HepG2 (cell line): ENCODE measurements around the gene PTGDR2. TPM values are rescaled to one million over a fixed set of nuclear protein-coding genes. Genes with fewer than 3 reads are reported as not detected.

ENCODE experiments used
- CREB1 ChIP-seq, 2 experiments: fragments of 450-650 bp in 1 of 2; IDR thresholded peaks; 2 replicates each; pipeline ENCODE4 v1.6.1; 2016 to 2017; ENCODE audit warnings: control low read depth in 1 of 2, mild to moderate bottlenecking in 1 of 2, missing compliant biosample characterization in 1 of 2, missing genetic modification characterization in 1 of 2
- ELF1 ChIP-seq: sonication (generic); formaldehyde crosslinking; IDR thresholded peaks from 2 replicates; pipeline ENCODE4 v1.4.0; 2020; ENCODE audit warnings: missing genetic modification reagents
- ETV5 ChIP-seq: IDR thresholded peaks from 2 replicates; pipeline ENCODE4 v1.6.1; 2018; ENCODE audit warnings: missing biosample characterization, missing genetic modification reagents, inconsistent platforms, borderline replicate concordance
- FOXJ3 ChIP-seq: sonication (generic); formaldehyde crosslinking; IDR thresholded peaks from 2 replicates; pipeline ENCODE4 v1.4.0; 2020; ENCODE audit warnings: missing genetic modification reagents, mild to moderate bottlenecking, borderline replicate concordance
- GZF1 ChIP-seq: sonication (generic); formaldehyde crosslinking; IDR thresholded peaks from 2 replicates; pipeline ENCODE4 v1.5.1; 2020; ENCODE audit warnings: mild to moderate bottlenecking, missing genetic modification reagents
- KLF11 ChIP-seq: IDR thresholded peaks from 2 replicates; pipeline ENCODE4 v1.6.1; 2016; ENCODE audit warnings: missing compliant biosample characterization
- NFKB2 ChIP-seq: sonication (generic); formaldehyde crosslinking; IDR thresholded peaks from 2 replicates; pipeline ENCODE4 v1.4.0; 2020; ENCODE audit warnings: missing genetic modification reagents, borderline replicate concordance
- SP4 ChIP-seq: sonication (generic); formaldehyde crosslinking; IDR thresholded peaks from 2 replicates; pipeline ENCODE4 v1.8.1; 2023; ENCODE audit warnings: mild to moderate bottlenecking, missing genetic modification reagents
- ZNF431 ChIP-seq: sonication (generic); formaldehyde crosslinking; IDR thresholded peaks from 2 replicates; pipeline ENCODE4 v1.9.0; 2022; ENCODE audit warnings: missing genetic modification reagents, low read depth, mild to moderate bottlenecking, borderline replicate concordance
- ZNF546 ChIP-seq: sonication (generic); formaldehyde crosslinking; conservative IDR thresholded peaks from 2 replicates; pipeline ENCODE4 v1.8.1; 2023; ENCODE audit warnings: mild to moderate bottlenecking, missing genetic modification reagents
- ZNF761 ChIP-seq: sonication (generic); formaldehyde crosslinking; conservative IDR thresholded peaks from 2 replicates; pipeline ENCODE4 v1.4.0; 2020; ENCODE audit warnings: mild to moderate bottlenecking, missing genetic modification reagents
- polyA plus RNA-seq, 8 experiments: library from polyadenylated mRNA; depleted of rRNA in 3 of 8; stranded (reverse) in 7 of 8; unstranded in 1 of 8; fragments of >200 nt; fragmentation: Illumina TruSeq in 4 of 8; extraction: Trizol in 4 of 8; gene quantifications; 2 replicates each; pipeline versions ENCODE4 v1.2.1 to v1.2.3, GENCODE V29; 2011 to 2016; ENCODE audit warnings: low read depth in 4 of 8, missing spikeins in 1 of 8, mixed read lengths in 1 of 8; ENCODE audit not compliant: insufficient read depth in 1 of 8
- total RNA-seq, 5 experiments: library from RNA; depleted of rRNA; stranded (reverse); fragments of >200 nt; fragmentation: Illumina TruSeq; extraction: Trizol; gene quantifications; 2 replicates each; pipeline ENCODE4 v1.2.3, GENCODE V29; 2016; ENCODE audit warnings: low read depth in 1 of 5
- TF ChIP-seq, protein P1 (sequence below): sonication (generic); formaldehyde crosslinking; IDR thresholded peaks from 2 replicates; pipeline ENCODE4 v1.8.1; 2023; ENCODE audit warnings: missing genetic modification reagents, inconsistent platforms, borderline replicate concordance
- TF ChIP-seq, protein P2 (sequence below), 2 experiments: sonication (generic) in 1 of 2; formaldehyde crosslinking in 1 of 2; IDR thresholded peaks; 2 replicates each; pipeline versions ENCODE4 v1.6.1 to v1.9.0; 2014 to 2022; ENCODE audit warnings: antibody characterized with exemption in 1 of 2, borderline replicate concordance in 1 of 2, inconsistent platforms in 1 of 2, low read depth in 1 of 2, missing genetic modification reagents in 1 of 2
- TF ChIP-seq, protein P3 (sequence below): fragments of 450-650 bp; IDR thresholded peaks from 2 replicates; pipeline ENCODE4 v1.6.1; 2016
- TF ChIP-seq, protein P4 (sequence below): sonication (generic); formaldehyde crosslinking; IDR thresholded peaks from 2 replicates; pipeline ENCODE4 v1.5.0; 2020; ENCODE audit warnings: mild to moderate bottlenecking, missing genetic modification reagents, borderline replicate concordance
- TF ChIP-seq, protein P5 (sequence below): sonication (generic); formaldehyde crosslinking; IDR thresholded peaks from 2 replicates; pipeline ENCODE4 v1.8.1; 2023; ENCODE audit warnings: missing genetic modification reagents, mild to moderate bottlenecking, borderline replicate concordance

PTGDR2 gene
- total and polyA plus RNA-seq, 2 of the 13 experiments (the other 11 are each of a cell fraction or from before 2014, with no cell fraction given), result 1.9 to 2.5 TPM

DNA sequence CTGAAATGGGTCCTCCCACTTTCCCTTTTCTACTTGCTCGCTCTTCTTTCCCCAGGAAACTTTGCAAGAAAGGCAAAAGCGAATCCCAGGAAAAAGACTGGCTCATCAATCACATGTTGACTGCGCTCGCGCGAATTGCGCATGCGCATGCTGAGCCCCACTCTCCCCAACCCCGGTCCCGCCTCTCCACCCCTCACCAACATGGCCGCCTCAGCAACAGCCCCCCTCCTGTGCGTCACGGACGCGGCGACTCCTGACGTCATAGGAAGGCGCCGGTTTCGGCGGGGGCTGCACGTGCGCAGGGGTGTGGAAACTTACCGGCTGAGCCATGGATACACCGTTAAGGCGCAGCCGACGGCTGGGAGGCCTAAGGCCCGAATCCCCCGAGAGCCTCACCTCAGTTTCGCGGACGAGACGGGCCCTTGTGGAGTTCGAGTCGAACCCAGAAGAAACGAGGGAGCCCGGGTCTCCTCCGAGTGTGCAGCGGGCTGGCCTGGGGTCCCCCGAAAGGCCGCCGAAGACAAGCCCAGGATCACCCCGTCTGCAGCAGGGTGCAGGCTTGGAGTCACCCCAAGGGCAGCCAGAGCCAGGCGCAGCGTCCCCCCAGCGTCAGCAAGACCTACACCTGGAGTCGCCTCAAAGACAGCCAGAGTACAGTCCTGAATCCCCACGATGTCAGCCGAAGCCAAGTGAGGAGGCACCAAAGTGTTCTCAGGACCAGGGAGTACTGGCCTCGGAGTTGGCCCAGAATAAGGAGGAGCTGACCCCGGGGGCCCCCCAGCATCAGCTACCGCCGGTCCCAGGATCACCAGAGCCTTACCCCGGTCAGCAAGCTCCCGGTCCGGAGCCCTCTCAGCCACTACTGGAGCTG lies 13.7 kb downstream of the PTGDR2 start, which contains the start of gene CCDC86 (continued):
- TF ChIP-seq, protein P1, sequence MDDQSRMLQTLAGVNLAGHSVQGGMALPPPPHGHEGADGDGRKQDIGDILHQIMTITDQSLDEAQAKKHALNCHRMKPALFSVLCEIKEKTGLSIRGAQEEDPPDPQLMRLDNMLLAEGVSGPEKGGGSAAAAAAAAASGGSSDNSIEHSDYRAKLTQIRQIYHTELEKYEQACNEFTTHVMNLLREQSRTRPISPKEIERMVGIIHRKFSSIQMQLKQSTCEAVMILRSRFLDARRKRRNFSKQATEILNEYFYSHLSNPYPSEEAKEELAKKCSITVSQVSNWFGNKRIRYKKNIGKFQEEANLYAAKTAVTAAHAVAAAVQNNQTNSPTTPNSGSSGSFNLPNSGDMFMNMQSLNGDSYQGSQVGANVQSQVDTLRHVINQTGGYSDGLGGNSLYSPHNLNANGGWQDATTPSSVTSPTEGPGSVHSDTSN (CRISPR knock-in tag), result no peak
- TF ChIP-seq FOXJ3, result peak; percentile 52; the same call in 1 of the 2 replicates
- TF ChIP-seq NFKB2, result peak; percentile 72; the same call in 1 of the 2 replicates
- peak; percentile 71; the same call in 1 of the 2 replicates for TF ChIP-seq ETV5
- TF ChIP-seq, protein P2, sequence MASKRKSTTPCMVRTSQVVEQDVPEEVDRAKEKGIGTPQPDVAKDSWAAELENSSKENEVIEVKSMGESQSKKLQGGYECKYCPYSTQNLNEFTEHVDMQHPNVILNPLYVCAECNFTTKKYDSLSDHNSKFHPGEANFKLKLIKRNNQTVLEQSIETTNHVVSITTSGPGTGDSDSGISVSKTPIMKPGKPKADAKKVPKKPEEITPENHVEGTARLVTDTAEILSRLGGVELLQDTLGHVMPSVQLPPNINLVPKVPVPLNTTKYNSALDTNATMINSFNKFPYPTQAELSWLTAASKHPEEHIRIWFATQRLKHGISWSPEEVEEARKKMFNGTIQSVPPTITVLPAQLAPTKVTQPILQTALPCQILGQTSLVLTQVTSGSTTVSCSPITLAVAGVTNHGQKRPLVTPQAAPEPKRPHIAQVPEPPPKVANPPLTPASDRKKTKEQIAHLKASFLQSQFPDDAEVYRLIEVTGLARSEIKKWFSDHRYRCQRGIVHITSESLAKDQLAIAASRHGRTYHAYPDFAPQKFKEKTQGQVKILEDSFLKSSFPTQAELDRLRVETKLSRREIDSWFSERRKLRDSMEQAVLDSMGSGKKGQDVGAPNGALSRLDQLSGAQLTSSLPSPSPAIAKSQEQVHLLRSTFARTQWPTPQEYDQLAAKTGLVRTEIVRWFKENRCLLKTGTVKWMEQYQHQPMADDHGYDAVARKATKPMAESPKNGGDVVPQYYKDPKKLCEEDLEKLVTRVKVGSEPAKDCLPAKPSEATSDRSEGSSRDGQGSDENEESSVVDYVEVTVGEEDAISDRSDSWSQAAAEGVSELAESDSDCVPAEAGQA (IDR thresholded peaks at IDR 0.05; ENCODE audit: low read depth), result peak; percentile 100
- TF ChIP-seq, protein P2 (CRISPR knock-in tag; IDR thresholded peaks at IDR 0.05; ENCODE audit: borderline replicate concordance), result peak; percentile 75; the same call in 1 of the 2 replicates
- TF ChIP-seq, protein P3, sequence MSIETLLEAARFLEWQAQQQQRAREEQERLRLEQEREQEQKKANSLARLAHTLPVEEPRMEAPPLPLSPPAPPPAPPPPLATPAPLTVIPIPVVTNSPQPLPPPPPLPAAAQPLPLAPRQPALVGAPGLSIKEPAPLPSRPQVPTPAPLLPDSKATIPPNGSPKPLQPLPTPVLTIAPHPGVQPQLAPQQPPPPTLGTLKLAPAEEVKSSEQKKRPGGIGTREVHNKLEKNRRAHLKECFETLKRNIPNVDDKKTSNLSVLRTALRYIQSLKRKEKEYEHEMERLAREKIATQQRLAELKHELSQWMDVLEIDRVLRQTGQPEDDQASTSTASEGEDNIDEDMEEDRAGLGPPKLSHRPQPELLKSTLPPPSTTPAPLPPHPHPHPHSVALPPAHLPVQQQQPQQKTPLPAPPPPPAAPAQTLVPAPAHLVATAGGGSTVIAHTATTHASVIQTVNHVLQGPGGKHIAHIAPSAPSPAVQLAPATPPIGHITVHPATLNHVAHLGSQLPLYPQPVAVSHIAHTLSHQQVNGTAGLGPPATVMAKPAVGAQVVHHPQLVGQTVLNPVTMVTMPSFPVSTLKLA, result peak; percentile 93
- TF ChIP-seq, protein P4, sequence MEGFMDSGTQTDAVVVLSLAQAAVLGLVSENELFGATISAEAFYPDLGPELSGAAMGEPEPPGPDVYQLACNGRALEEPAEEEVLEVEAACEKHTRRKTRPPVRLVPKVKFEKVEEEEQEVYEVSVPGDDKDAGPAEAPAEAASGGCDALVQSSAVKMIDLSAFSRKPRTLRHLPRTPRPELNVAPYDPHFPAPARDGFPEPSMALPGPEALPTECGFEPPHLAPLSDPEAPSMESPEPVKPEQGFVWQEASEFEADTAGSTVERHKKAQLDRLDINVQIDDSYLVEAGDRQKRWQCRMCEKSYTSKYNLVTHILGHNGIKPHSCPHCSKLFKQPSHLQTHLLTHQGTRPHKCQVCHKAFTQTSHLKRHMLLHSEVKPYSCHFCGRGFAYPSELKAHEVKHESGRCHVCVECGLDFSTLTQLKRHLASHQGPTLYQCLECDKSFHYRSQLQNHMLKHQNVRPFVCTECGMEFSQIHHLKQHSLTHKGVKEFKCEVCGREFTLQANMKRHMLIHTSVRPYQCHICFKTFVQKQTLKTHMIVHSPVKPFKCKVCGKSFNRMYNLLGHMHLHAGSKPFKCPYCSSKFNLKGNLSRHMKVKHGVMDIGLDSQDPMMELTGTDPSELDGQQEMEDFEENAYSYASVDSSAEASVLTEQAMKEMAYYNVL (CRISPR knock-in tag), result peak; percentile 58; the same call in 1 of the 2 replicates
- peak; percentile 57; the same call in 1 of the 2 replicates for TF ChIP-seq ZNF761 (CRISPR knock-in tag)
- TF ChIP-seq, protein P5, sequence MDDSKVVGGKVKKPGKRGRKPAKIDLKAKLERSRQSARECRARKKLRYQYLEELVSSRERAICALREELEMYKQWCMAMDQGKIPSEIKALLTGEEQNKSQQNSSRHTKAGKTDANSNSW (CRISPR knock-in tag), result 0 out of 2 replicates have a peak, but pooled peaks have one; percentile 62
- TF ChIP-seq SP4, result peak; percentile 81
- peak; percentile 100 for TF ChIP-seq CREB1 (IDR thresholded peaks at IDR 0.05)
- TF ChIP-seq CREB1 (CRISPR knock-in tag; IDR thresholded peaks at IDR 0.05), result peak; percentile 100
- peak; percentile 83 for TF ChIP-seq ELF1 (CRISPR knock-in tag)
- TF ChIP-seq ZNF431 (CRISPR knock-in tag), result no peak
- no peak for TF ChIP-seq GZF1 (CRISPR knock-in tag)
- TF ChIP-seq ZNF546 (CRISPR knock-in tag), result peak; percentile 88
- TF ChIP-seq KLF11 (CRISPR knock-in tag), result peak; percentile 84; the same call in 1 of the 2 replicates
